GM21576 (cell line): ENCODE data around the gene ELAC1.

Experiments used
- ATAC-seq: cut with Tn5 transposase; IDR thresholded peaks from one replicate; pipeline ENCODE4 v1.9.1; 2021; ENCODE audit warnings: mild to moderate bottlenecking, moderate library complexity; ENCODE audit not compliant: unreplicated experiment

The ELAC1 gene

GRCh38 chr18:51013259-51013658, 45.4 kb downstream of the ELAC1 start:
- ATAC-seq: no peak

- ATAC-seq: no peak
Observed at GRCh38 chr18:51017140-51017879, 49.5 kb downstream of the ELAC1 start.

- no peak for ATAC-seq
Observed at GRCh38 chr18:51020536-51020935, 52.7 kb downstream of the ELAC1 start.

GRCh38 chr18:51021226-51021965, 53.6 kb downstream of the ELAC1 start:
- ATAC-seq: no peak

- no peak for ATAC-seq
Observed at GRCh38 chr18:51025512-51025911, 57.7 kb downstream of the ELAC1 start.

- peak; percentile 32 for ATAC-seq
Observed at GRCh38 chr18:51028201-51028805, 60.5 kb downstream of the ELAC1 start.

- ATAC-seq: no peak
Observed at GRCh38 chr18:51029378-51029693, 61.5 kb downstream of the ELAC1 start.

GRCh38 chr18:51029694-51030536, 62.1 kb downstream of the ELAC1 start, which contains the start of gene SMAD4:
SMAD4 (plus strand) TSS chr18:51030213; CDS start chr18:51047047, 16,834 bp downstream.
- peak; percentile 59 for ATAC-seq

- ATAC-seq: peak; percentile 49
Observed at GRCh38 chr18:51030537-51031258, 62.9 kb downstream of the ELAC1 start.

- no peak for ATAC-seq
Observed at GRCh38 chr18:51032193-51032592, 64.4 kb downstream of the ELAC1 start.

- ATAC-seq: no peak
Observed at GRCh38 chr18:51037230-51037629, 69.4 kb downstream of the ELAC1 start.
